Fibroblast of mammary gland (primary cell): ENCODE results near the gene ABCF3.

Experiments
- DNase-seq: peaks from one replicate; pipeline ENCODE4 v3.0.0-alpha.2; 2010; ENCODE audit warnings: low read depth
- H3K4me3 ChIP-seq: 2 replicates; pipeline ENCODE4 v1.5.1; 2011; ENCODE audit warnings: low read depth, mild to moderate bottlenecking, low read length, moderate library complexity; ENCODE audit not compliant: control insufficient read depth
- CTCF ChIP-seq: conservative IDR thresholded peaks from 2 replicates; pipeline ENCODE4 v1.5.1; 2011; ENCODE audit warnings: low read depth, low read length, inconsistent platforms; ENCODE audit not compliant: control insufficient read depth, insufficient read depth

ABCF3 gene

DNA sequence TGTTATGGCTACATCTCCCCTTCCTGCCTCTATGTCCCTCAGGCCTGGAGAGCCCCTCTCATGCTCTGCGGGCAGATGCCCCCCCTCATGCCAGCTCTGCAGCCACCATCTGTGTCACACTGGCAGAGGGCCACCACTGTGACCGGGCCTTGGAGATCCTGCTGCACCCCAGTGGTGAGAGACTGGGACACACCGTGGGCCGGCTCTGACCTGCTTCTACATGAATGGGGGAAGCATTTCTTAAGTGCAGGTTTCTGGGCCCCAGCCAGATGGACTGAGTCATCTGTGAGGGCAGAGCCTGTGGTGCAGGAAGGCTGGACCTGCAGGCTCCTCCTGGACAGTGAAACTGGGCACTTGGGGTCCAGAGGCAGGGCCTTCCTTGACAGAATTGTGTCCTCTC lies 48.2 kb downstream of the ABCF3 start:
- peak; percentile 77 for DNase-seq
- TF ChIP-seq CTCF: no peak
- no peak overlapping the region for H3K4me3 ChIP-seq

DNA sequence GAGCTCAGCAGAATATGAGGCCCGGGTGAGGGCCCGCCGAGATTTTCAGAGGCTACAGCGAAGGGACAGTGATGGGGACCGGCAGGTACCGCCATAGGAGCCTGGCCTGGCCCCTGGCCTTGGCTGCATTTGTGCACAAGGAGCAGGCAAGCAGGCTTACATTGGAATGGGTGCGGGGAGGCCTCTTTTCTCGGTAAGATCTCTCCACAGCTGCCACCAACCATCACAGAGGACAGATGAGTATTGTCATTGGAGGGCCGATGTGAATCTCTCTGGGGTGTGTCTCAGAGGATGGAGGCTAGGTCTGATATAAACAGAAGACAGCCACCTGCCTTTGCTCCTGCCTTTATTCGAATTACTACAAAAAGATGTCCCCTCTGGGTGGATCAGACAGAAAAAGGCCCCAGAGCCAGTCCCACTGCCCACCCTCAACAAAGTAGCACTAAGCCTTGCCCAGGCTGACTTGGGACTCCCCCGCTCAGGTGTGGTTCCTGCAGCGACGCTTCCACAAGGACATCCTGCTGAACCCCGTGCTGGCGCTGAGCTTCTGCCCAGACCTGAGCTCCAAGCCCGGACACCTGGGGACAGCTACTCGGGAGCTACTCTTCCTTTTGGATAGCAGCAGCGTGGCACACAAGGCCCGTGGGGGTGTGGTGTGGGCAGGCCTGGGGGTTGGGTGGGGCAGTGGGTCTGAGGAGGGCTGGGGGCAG lies 48.8 kb downstream of the ABCF3 start:
- H3K4me3 ChIP-seq: no peak overlapping the region
- no peak for TF ChIP-seq CTCF
- no peak for DNase-seq

DNA sequence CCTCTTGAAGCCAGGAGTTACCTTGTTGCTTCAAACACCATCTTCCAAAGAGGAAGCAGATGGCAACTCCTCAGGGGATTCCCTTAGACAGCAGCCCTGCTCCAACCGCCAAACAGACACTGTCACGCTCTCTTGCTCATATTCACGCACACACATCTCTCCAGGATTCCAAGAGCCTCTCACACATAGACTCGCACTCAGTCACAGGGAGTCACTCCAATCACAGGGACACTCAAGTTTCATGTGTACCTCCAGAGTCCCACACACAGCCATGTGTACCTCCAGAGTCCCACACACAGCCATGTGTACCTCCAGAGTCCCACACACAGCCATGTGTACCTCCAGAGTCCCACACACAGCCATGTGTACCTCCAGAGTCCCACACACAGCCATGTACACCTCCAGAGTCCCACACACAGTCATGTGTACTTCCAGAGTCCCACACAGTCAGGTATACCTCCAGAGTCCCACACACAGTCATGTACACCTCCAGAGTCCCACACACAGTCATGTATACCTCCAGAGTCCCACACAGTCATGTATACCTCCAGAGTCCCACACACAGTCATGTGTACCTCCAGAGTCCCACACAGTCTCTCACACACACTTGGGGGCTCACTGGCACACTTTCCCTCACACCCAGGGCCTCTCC lies 49.5 kb downstream of the ABCF3 start:
- no peak for DNase-seq
- no peak for TF ChIP-seq CTCF
- no peak overlapping the region for H3K4me3 ChIP-seq

DNA sequence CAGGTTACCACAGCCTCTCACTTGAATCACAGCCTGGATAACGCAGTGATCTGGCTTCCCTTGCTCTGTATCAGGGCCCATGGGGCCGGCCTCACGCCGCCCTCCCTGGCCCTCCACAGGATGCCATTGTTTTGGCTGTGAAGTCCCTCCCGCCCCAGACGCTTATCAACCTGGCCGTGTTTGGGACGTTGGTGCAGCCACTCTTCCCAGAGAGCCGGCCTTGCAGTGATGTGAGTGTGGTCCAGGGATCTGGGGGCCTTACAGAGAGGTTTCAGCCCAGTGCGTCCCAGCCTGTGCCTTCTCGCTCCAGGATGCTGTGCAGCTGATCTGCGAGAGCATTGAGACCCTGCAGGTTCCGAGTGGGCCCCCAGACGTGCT lies 50.0 kb downstream of the ABCF3 start:
- no peak for DNase-seq
- TF ChIP-seq CTCF: no peak
- H3K4me3 ChIP-seq: no peak overlapping the region

DNA sequence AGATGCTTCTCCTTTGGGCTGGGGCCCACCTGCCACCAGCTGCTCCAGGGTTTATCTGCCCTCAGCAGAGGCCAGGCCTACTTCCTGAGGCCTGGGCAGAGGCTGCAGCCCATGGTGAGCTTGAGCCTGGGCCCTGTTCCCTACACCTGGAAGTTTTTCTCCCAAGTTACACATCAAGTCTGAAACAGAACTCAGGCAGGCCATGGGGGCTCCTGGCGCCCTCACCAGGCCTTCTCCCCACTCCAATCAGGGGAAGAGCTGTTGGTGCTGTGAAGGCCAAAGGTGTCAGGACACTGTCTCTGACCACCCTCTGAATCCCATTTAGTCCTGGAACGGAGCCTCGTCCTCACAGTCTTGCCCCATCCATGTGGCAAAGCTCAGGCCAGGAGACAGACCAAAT lies 50.6 kb downstream of the ABCF3 start:
- no peak for DNase-seq
- no peak for TF ChIP-seq CTCF
- H3K4me3 ChIP-seq: no peak overlapping the region

DNA sequence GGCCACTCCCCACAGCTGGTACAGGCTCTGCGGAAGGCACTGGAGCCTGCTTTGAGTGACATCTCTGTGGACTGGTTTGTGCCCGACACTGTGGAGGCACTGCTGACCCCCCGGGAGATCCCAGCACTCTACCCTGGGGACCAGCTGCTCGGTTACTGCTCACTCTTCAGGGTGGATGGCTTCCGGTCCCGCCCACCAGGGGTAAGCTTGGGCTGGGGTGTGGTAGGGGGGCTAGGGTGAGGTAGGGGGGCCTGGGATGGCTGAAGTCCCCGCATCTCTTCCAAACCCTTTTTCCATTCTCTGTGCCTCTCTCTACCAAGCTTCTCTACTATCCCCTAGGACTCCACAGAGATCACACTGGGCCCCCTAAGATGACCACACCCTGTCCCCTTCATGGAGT lies 51.2 kb downstream of the ABCF3 start:
- TF ChIP-seq CTCF: no peak
- DNase-seq: no peak
- H3K4me3 ChIP-seq: no peak overlapping the region
